Activated naive CD8-positive, alpha-beta T cell treated with anti-CD3 and anti-CD28 coated beads, Interleukin-2, amount 10 ng/mL, durations not matched to agents 7 days and 5 days (primary cell): ENCODE data around the gene PTBP2. TPM values are rescaled to one million over a fixed set of nuclear protein-coding genes. Genes with fewer than 3 reads are reported as not detected.

Experiments
- ATAC-seq: fragments of 150-1000 bp; cut with Tn5 transposase; one replicate; pipeline ENCODE4 v1.10.0; 2021; ENCODE audit warnings: low read depth, moderate library complexity
- POLR2A ChIA-PET: fragments of 350-600 bp; sonication (Branson Sonifier 250); formaldehyde crosslinking; loops from one replicate; lab custom pipeline; 2021; ENCODE audit warnings: antibody characterized with exemption; lab: Charles Lee
- DNase-seq: peaks from one replicate; pipeline ENCODE4 v3.0.0; 2021
- H3K27ac Mint-ChIP-seq: one replicate; pipeline ENCODE4 v1.8.0; 2022; ENCODE audit warnings: mild to moderate bottlenecking, mixed read lengths
- H3K27me3 Mint-ChIP-seq: one replicate; pipeline ENCODE4 v1.8.0; 2022; ENCODE audit warnings: mild to moderate bottlenecking, moderate library complexity, mixed read lengths
- H3K36me3 Mint-ChIP-seq: one replicate; pipeline ENCODE4 v1.8.0; 2021; ENCODE audit warnings: mild to moderate bottlenecking, mixed read lengths
- H3K4me1 Mint-ChIP-seq: one replicate; pipeline ENCODE4 v1.8.0; 2021; ENCODE audit warnings: mixed read lengths
- H3K4me3 Mint-ChIP-seq: one replicate; pipeline ENCODE4 v1.8.0; 2022; ENCODE audit warnings: mild to moderate bottlenecking, moderate library complexity, mixed read lengths
- H3K9me3 Mint-ChIP-seq: one replicate; pipeline ENCODE4 v1.8.0; 2021; ENCODE audit warnings: mixed read lengths
- total RNA-seq, 2 experiments: library from RNA; stranded (reverse); gene quantifications; one replicate each; pipeline ENCODE4 v1.2.3, GENCODE V29; 2021

The PTBP2 gene
- total RNA-seq, 2 experiments from 2014 or later = 15.3 to 18.2 TPM

GRCh38 chr1:96714881-96715280 is 6.7 kb upstream of the PTBP2 start:
- no peaks in the 10 kb centered on the region for H3K36me3 Mint-ChIP-seq
- POLR2A ChIA-PET = no interaction called here
- ATAC-seq (no peak), DNase-seq (no peak)
- H3K27ac Mint-ChIP-seq = no peak overlapping the region
- H3K4me3 Mint-ChIP-seq = no peak overlapping the region
- no peaks in the 10 kb centered on the region for H3K4me1 Mint-ChIP-seq
- peaks cover 2% of the 10 kb centered on the region for H3K9me3 Mint-ChIP-seq
- H3K27me3 Mint-ChIP-seq = peaks cover 28% of the 10 kb centered on the region

- ATAC-seq (no peak), DNase-seq (no peak)
- Mint-ChIP-seq H3K9me3 (peaks cover 2% of the 10 kb centered on the region), H3K27me3 (peaks cover 28% of the 10 kb centered on the region), H3K4me3 (no peak overlapping the region), H3K36me3 (no peaks in the 10 kb centered on the region), H3K27ac (no peak overlapping the region), H3K4me1 (no peaks in the 10 kb centered on the region)
- POLR2A ChIA-PET = no interaction called here
These were observed 6.1 kb upstream of the PTBP2 start for GRCh38 chr1:96715482-96715881.

- peak overlapping the region; percentile 86 for H3K27ac Mint-ChIP-seq
- ATAC-seq = no peak
These were observed 550 bp upstream of the PTBP2 start for GRCh38 chr1:96721053-96721415.

GRCh38 chr1:96722161-96722922 is 758 bp downstream of the PTBP2 start:
- peak overlapping the region; percentile 93 for H3K27ac Mint-ChIP-seq
- H3K36me3 Mint-ChIP-seq = peaks cover 28% of the 10 kb centered on the region
- H3K4me1 Mint-ChIP-seq = peaks cover 22% of the 10 kb centered on the region
- DNase-seq = peak; percentile 70
- POLR2A ChIA-PET = interaction anchor here (1.4 kb wide), 1 partner anchor 13 kb away, joined by 3 read pairs; no protein-coding TSS in a partner anchor
- H3K9me3 Mint-ChIP-seq = no peaks in the 10 kb centered on the region
- peaks cover 4% of the 10 kb centered on the region for H3K27me3 Mint-ChIP-seq
- peak; percentile 65 for ATAC-seq
- H3K4me3 Mint-ChIP-seq = peak overlapping the region; percentile 92

More at GRCh38 chr1:96721053-96721415, 550 bp upstream of the PTBP2 start:
- H3K36me3 Mint-ChIP-seq = peaks cover 15% of the 10 kb centered on the region
- peak overlapping the region; percentile 92 for H3K4me3 Mint-ChIP-seq
- no peak for DNase-seq
- peaks cover 19% of the 10 kb centered on the region for H3K4me1 Mint-ChIP-seq
- H3K27me3 Mint-ChIP-seq = peaks cover 4% of the 10 kb centered on the region
- no peaks in the 10 kb centered on the region for H3K9me3 Mint-ChIP-seq
- POLR2A ChIA-PET = interaction anchor here (1.4 kb wide), 1 partner anchor 11 kb away, joined by 3 read pairs; no protein-coding TSS in a partner anchor

GRCh38 chr1:96722958-96723357 is 1.4 kb downstream of the PTBP2 start:
- no peak for ATAC-seq
- no peak for DNase-seq
- Mint-ChIP-seq H3K4me1 (peaks cover 22% of the 10 kb centered on the region), H3K36me3 (peaks cover 29% of the 10 kb centered on the region), H3K9me3 (no peaks in the 10 kb centered on the region), H3K4me3 (peak overlapping the region; percentile 92), H3K27ac (peak overlapping the region; percentile 93), H3K27me3 (peaks cover 3% of the 10 kb centered on the region)
- POLR2A ChIA-PET = no interaction called here

GRCh38 chr1:96723377-96723776 is 1.8 kb downstream of the PTBP2 start:
- ATAC-seq (no peak), DNase-seq (no peak)
- no peaks in the 10 kb centered on the region for H3K27me3 Mint-ChIP-seq
- POLR2A ChIA-PET = no interaction called here
- H3K4me3 Mint-ChIP-seq = peak overlapping the region; percentile 92
- peaks cover 33% of the 10 kb centered on the region for H3K36me3 Mint-ChIP-seq
- no peaks in the 10 kb centered on the region for H3K9me3 Mint-ChIP-seq
- H3K4me1 Mint-ChIP-seq = peaks cover 24% of the 10 kb centered on the region
- H3K27ac Mint-ChIP-seq = peak overlapping the region; percentile 93

GRCh38 chr1:96723936-96724335 is 2.4 kb downstream of the PTBP2 start:
- POLR2A ChIA-PET = no interaction called here
- no peak overlapping the region for H3K4me3 Mint-ChIP-seq
- no peak for ATAC-seq

GRCh38 chr1:96727860-96728259 is 6.3 kb downstream of the PTBP2 start:
- Mint-ChIP-seq H3K36me3 (peaks cover 57% of the 10 kb centered on the region), H3K4me3 (no peak overlapping the region), H3K27ac (no peak overlapping the region), H3K27me3 (no peaks in the 10 kb centered on the region), H3K9me3 (peaks cover 4% of the 10 kb centered on the region), H3K4me1 (peaks cover 24% of the 10 kb centered on the region)
- POLR2A ChIA-PET = no interaction called here
- no peak for DNase-seq
- ATAC-seq = no peak

More at GRCh38 chr1:96723936-96724335, 2.4 kb downstream of the PTBP2 start:
- H3K27ac Mint-ChIP-seq = no peak overlapping the region
- peaks cover 36% of the 10 kb centered on the region for H3K36me3 Mint-ChIP-seq
- H3K4me1 Mint-ChIP-seq = peaks cover 26% of the 10 kb centered on the region
- no peaks in the 10 kb centered on the region for H3K27me3 Mint-ChIP-seq
- H3K9me3 Mint-ChIP-seq = no peaks in the 10 kb centered on the region
- DNase-seq = no peak

GRCh38 chr1:96730574-96731298 is 9.2 kb downstream of the PTBP2 start:
- Mint-ChIP-seq H3K36me3 (peaks cover 70% of the 10 kb centered on the region), H3K4me1 (peaks cover 14% of the 10 kb centered on the region), H3K4me3 (no peak overlapping the region), H3K27ac (no peak overlapping the region), H3K9me3 (peaks cover 14% of the 10 kb centered on the region), H3K27me3 (no peaks in the 10 kb centered on the region)
- POLR2A ChIA-PET = no interaction called here
- ATAC-seq (no peak), DNase-seq (no peak)

GRCh38 chr1:96741335-96741734 is 19.8 kb downstream of the PTBP2 start:
- Mint-ChIP-seq H3K36me3 (peaks cover 48% of the 10 kb centered on the region), H3K27me3 (no peaks in the 10 kb centered on the region), H3K9me3 (peaks cover 3% of the 10 kb centered on the region), H3K4me3 (no peak overlapping the region), H3K27ac (no peak overlapping the region), H3K4me1 (peaks cover 1% of the 10 kb centered on the region)
- ATAC-seq (no peak), DNase-seq (no peak)
- POLR2A ChIA-PET = no interaction called here

GRCh38 chr1:96746440-96747420 is 25.1 kb downstream of the PTBP2 start:
- no peak for ATAC-seq
- Mint-ChIP-seq H3K4me3 (no peak overlapping the region), H3K27ac (no peak overlapping the region), H3K9me3 (no peaks in the 10 kb centered on the region), H3K27me3 (no peaks in the 10 kb centered on the region), H3K4me1 (peaks cover 5% of the 10 kb centered on the region), H3K36me3 (peaks cover 39% of the 10 kb centered on the region)
- DNase-seq = no peak
- POLR2A ChIA-PET = no interaction called here

GRCh38 chr1:96747565-96747964 is 26.0 kb downstream of the PTBP2 start:
- H3K27me3 Mint-ChIP-seq = no peaks in the 10 kb centered on the region
- no peak overlapping the region for H3K4me3 Mint-ChIP-seq
- ATAC-seq (no peak), DNase-seq (no peak)
- peaks cover 41% of the 10 kb centered on the region for H3K36me3 Mint-ChIP-seq
- POLR2A ChIA-PET = no interaction called here
- no peak overlapping the region for H3K27ac Mint-ChIP-seq
- H3K4me1 Mint-ChIP-seq = peaks cover 5% of the 10 kb centered on the region
- no peaks in the 10 kb centered on the region for H3K9me3 Mint-ChIP-seq

GRCh38 chr1:96748078-96748477 is 26.5 kb downstream of the PTBP2 start:
- POLR2A ChIA-PET = no interaction called here
- DNase-seq (no peak), ATAC-seq (no peak)
- no peaks in the 10 kb centered on the region for H3K9me3 Mint-ChIP-seq
- H3K36me3 Mint-ChIP-seq = peaks cover 44% of the 10 kb centered on the region
- no peaks in the 10 kb centered on the region for H3K27me3 Mint-ChIP-seq
- no peak overlapping the region for H3K4me3 Mint-ChIP-seq
- H3K4me1 Mint-ChIP-seq = peaks cover 7% of the 10 kb centered on the region
- no peak overlapping the region for H3K27ac Mint-ChIP-seq
